GM12892 (cell line): ENCODE results near the gene TSPAN9.

Experiments
- DNase-seq: peaks from one replicate; pipeline ENCODE4 v3.0.0; 2011; ENCODE audit not compliant: insufficient read length
- FAIRE-seq: peaks from 2 replicates; lab custom pipeline; 2011; peaks lifted over from hg19 to GRCh38; lab: Jason Lieb, UNC
- POLR2A ChIP-seq: IDR thresholded peaks from 2 replicates; pipeline ENCODE4 v1.6.1; 2011; ENCODE audit warnings: low read depth, low read length, control low read depth
- POLR2AphosphoS5 ChIP-seq: IDR thresholded peaks from 2 replicates; pipeline ENCODE4 v1.6.1; 2011; ENCODE audit warnings: low read depth, low read length, control low read depth
- TAF1 ChIP-seq: IDR thresholded peaks from 2 replicates; pipeline ENCODE4 v1.6.1; 2011; ENCODE audit warnings: low read depth, mild to moderate bottlenecking, control low read depth, low read length, borderline replicate concordance

TSPAN9 gene

GRCh38 chr12:3134526-3135135 lies 57.5 kb downstream of the TSPAN9 start:
- no peak for FAIRE-seq
- DNase-seq: no peak
- no peak for TF ChIP-seq TAF1
- no peak for TF ChIP-seq POLR2A
- TF ChIP-seq POLR2AphosphoS5: no peak

GRCh38 chr12:3135522-3136461 lies 58.6 kb downstream of the TSPAN9 start:
- TF ChIP-seq TAF1 (no peak), POLR2AphosphoS5 (no peak)
- DNase-seq (peak; percentile 80), FAIRE-seq (peak; percentile 90)

GRCh38 chr12:3136641-3137267 lies 59.6 kb downstream of the TSPAN9 start:
- FAIRE-seq (no peak), DNase-seq (no peak)
- no peak for TF ChIP-seq POLR2A
- no peak for TF ChIP-seq POLR2AphosphoS5

- FAIRE-seq (no peak), DNase-seq (no peak)
- TF ChIP-seq POLR2A (no peak), TAF1 (no peak), POLR2AphosphoS5 (no peak)
These were observed 60.1 kb downstream of the TSPAN9 start for GRCh38 chr12:3137268-3137781.

- no peak for FAIRE-seq
- no peak for DNase-seq
- no peak for TF ChIP-seq POLR2AphosphoS5
- no peak for TF ChIP-seq TAF1
- TF ChIP-seq POLR2A: no peak
These were observed 60.8 kb downstream of the TSPAN9 start for GRCh38 chr12:3137814-3138445.

- DNase-seq (no peak), FAIRE-seq (no peak)
- TF ChIP-seq TAF1 (no peak), POLR2A (no peak), POLR2AphosphoS5 (no peak)
These were observed 61.8 kb downstream of the TSPAN9 start for GRCh38 chr12:3138941-3139511.

- no peak for TF ChIP-seq TAF1
- no peak for TF ChIP-seq POLR2A
- no peak for TF ChIP-seq POLR2AphosphoS5
- FAIRE-seq (no peak), DNase-seq (no peak)
These were observed 62.6 kb downstream of the TSPAN9 start for GRCh38 chr12:3139760-3140159.

- TF ChIP-seq POLR2A (no peak), TAF1 (no peak), POLR2AphosphoS5 (no peak)
- FAIRE-seq: no peak
- no peak for DNase-seq
These were observed 63.1 kb downstream of the TSPAN9 start for GRCh38 chr12:3140284-3140683.

GRCh38 chr12:3141339-3142321 lies 64.5 kb downstream of the TSPAN9 start:
- no peak for FAIRE-seq
- no peak for DNase-seq
- TF ChIP-seq POLR2AphosphoS5: no peak
- TF ChIP-seq POLR2A: no peak
- no peak for TF ChIP-seq TAF1

- no peak for TF ChIP-seq TAF1
- no peak for TF ChIP-seq POLR2AphosphoS5
- no peak for TF ChIP-seq POLR2A
- no peak for FAIRE-seq
- no peak for DNase-seq
These were observed 65.2 kb downstream of the TSPAN9 start for GRCh38 chr12:3142386-3142785.
